HG03039 (cell line): ENCODE data around the gene OR52N5.

ENCODE experiments used
- ATAC-seq: cut with Tn5 transposase; IDR thresholded peaks from one replicate; pipeline ENCODE4 v1.9.1; 2021; ENCODE audit warnings: mild to moderate bottlenecking, moderate library complexity; ENCODE audit not compliant: unreplicated experiment

Gene OR52N5

DNA sequence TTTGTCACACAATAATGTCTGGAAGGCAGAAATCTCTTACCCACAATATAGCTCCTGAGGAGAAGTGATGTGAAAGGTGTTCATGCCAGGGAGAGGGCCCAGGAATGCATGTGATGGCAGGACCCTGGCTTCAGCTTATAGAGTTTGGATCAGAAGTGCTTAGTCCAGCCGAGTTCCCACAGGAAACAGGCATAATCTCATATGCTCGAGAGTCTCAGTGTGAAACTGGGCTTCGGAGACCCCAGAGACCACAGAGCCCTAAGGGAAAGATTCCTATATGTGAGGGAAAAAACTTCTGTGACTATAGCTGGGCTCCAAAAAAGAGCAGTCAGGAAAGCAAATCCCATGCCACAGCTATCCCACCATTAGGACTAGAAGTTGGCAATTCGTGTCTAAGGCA is at the start of gene OR52N5:
Gene OR52N5, minus strand, starts transcription at position 101 of the 400 bp plus-strand sequence. CDS start 4,721 bp downstream, outside the sequence.
- ATAC-seq: no peak

DNA sequence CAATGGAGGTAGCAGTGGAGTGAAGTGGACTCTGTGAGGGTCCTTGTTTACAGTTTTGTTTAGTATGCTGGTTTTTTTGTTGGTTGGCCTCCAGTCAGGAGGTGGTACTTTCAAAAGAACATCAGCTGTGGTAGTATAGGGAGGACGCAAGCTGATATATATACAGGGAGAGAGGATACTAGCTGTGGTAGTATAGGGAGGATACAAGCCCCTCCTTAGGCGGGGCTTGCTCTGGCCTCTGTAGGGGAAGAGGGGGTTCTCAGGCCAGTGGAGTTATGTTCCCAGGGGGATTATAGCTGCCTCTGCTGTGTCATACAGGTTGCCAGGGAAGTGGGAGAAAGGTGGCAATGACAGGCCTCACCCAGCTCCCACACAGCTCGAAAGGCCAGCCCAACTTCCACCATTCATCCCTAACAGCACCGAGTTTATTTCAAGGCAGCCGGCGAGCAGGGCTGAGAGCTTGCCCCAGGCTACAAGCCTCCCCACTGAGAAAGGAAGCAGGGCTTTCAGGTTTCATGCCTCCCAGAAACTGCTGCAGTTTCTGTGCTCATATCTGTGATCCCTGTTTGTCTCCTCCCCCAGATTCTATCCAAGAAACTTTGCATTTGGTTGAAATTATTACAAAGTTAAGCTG is 48.2 kb upstream of the OR52N5 start:
- no peak for ATAC-seq

DNA sequence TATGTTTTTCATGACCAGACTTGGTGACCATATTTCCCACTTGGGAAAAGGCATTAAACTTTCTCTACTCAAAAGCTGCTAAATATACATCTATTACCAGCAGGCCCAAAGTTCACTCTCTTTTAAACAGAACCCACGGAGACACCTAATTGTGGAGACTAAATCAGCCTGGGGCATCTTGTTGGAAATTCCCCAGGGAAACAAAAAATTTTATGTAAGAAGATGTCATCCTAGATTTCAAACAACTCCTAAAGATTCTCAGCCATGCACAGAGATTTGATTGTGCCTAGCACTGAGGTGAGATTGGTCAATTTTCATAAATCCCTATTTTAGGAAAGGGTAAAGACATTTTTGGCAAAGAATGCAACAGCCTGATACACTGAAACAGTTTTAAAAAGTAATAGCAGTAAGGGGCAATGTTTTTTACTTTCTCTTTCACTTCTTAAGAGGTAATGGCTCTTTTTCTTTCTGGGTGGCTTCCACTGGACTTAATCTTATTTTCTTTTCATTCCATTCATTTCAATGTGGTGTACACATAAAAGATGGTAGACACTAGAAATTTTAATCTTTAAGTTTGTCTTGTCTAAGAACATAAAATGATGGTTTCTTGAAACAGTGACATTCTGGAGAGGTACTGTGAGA is 35.2 kb upstream of the OR52N5 start:
- no peak for ATAC-seq

DNA sequence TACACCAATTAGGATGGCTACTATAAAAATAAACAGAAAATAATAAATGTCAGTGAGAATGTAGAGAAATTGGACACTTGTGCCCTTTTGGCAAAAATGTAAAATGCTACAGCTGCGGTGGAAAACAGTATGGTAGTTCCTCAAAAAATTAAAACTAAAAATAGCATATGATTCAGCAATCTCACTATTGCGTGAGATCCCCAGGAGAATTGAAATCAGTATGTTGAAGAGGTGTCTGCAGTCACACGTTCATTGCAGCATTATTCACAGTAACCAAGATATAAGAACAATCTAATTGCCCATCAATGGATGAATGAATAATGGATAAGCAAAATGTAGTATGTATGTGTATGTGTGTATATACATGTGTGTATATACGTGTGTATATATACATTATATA is 32.4 kb upstream of the OR52N5 start:
- ATAC-seq: no peak

DNA sequence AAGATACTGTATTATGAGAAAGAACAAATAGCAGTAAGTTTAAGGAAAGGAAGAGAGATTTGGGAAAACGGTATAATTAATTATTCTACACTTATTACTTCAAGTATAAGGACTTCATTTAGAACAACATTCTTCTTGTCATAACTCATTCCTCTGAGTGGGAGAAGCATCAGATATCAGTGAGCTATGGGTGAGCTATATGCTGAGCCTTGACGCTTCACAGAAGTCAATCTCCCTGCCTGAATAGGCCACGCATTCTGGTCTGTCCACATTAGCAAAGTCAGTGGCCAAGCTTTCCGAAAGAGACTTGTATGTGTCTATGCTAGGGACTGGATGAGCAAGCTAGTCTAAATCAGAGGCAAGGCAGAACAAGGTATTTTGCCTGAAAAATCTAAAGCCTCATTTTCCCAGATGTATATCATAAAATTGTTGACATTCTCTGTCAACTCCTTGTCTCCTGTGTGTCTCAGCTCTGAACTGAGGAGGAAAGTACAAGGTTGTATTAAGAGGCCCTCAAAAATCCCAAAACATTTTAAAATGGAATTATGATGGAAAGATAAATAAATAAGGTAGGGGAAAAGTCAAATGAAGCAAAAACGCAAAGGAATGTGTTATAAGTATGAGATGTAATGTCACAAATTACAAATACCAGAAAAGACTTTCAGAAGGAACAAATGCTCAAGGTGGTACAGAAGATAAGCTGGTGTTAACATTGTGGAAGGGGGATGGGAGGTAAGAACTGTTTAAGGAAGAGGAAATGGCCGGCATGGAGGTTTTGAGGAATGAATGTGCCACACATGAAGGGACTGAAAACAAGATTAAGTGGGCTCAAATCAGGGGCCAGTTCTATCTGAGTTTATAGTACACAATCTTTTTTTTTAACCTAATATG is 27.0 kb upstream of the OR52N5 start:
- ATAC-seq: no peak

DNA sequence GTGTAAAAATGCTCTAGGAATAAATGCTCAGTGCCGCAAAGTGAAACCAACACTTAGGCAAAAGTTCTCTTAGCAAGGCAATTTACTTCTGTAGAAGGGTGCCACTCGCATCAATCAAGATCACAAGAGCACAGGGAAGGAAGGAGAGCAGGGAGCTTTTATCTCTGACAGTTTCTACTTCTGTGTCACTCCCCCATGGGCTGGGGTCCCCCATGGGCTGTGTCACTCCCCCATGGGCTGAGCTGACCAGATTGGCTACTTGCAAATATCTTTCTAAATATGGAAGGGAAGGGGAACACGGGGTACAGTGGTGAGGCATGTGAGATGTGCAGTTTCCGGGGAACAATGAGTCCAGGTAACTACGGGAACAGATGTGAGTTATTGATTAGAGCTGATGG is 26.0 kb upstream of the OR52N5 start:
- no peak for ATAC-seq

DNA sequence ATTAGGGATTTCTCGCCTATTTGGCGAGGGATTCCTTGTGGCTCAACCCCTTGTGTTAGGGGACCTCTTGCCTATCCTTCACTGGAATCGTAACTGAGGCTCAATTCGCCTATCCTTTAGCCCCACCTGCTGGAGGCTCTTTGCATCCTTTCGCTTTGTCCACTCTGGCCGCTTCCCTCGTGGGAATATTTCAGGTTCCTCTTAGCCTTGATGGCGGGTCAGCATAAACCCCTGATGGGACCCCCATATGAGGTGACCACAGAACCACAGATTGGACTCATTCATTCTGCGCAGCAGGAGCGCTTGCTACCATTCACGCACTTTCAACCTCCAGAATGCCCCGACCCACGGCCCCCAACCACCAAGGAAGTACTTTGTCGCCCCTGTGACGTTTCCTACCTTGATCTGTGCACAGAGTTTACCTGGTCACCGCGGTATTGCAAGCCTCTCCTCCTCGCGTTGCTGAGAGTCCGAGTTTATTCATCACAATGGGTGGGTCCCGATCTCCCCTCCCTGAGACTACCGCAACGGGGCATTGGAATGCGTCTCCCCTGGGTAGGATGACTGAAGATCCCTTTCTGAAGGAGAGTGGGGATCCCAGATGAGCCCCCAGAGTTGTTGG is 25.5 kb upstream of the OR52N5 start, which contains the start of gene OR52N2:
Gene OR52N2, plus strand, starts transcription at position 425 of the 622 bp plus-strand sequence. CDS start 11,412 bp downstream, outside the sequence.
- peak; percentile 93 for ATAC-seq

DNA sequence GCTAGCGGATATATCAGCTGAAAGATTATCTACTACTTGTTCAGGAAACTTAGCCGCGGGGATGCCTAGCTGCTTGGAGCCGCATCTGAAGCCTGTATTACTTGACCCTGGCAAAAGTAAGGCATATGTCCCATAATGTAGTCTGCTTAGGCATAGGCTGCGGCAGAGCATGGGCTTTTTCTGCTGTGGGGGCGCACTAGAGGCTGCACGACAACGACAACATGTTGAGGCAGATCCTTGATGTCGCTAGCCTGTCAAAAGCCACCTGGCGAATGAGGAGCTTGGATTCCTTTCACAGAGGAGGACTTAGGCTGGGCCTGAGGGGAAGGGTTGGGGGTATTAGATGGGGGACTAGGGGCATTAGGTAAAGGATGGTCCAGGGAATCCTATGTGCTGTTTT is 24.4 kb upstream of the OR52N5 start:
- ATAC-seq: no peak

DNA sequence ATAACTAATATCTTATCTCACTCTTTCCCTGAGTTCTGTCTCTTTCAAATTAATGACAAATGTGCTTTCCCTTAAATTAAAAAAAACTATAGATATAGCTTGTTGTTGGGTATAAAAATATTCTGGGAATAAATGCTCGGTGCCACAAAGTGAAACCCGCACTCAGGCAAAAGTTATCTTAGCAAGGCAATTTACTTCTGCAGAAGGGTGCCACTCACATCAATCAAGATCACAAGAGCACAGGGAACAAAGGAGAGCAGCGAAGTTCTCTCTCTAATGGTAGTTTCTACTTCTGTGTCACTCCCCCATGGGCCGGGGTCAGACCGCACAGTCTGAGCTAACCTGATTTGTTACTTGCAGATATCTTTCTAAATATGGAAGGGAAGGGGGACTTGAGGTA is 20.8 kb upstream of the OR52N5 start:
- no peak for ATAC-seq

DNA sequence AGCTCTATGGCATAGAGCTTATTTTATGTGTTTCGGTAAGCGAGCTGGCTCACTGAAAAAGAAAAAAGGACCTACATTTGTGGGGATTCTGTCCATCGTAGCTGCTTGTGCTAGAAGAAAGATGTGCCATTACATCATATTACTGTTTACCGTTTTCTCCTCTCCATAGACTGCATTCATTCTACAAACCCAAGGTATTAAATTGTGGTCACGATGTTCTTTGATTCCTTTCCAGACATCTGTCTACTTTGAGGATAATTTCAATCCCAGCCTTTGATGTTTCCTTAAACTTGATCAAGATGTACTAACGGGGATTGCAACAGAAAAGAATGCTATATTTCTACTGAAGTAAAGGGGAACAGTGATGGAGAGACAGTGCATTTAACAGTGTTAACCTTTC is 13.4 kb upstream of the OR52N5 start:
- no peak for ATAC-seq

DNA sequence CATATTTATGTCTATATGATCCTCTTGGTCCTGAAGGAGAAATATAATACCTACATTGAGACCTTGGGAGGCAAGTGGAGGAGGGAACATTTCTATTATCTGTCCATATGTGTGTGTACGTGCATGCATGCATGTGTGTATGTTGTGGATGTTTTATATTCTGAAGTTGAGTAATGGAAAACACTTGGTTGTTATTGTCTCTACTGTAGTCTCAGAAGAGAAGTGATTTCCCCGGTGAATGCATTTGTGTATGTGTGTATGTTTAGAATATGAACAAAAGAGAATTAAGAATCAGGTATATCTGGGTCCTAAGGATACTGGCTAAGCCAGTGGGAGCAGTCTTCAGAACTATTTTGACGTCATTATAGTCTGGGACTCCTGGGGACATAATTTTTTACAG is 8.0 kb upstream of the OR52N5 start, which contains the start of gene OR52N1:
Gene OR52N1, minus strand, starts transcription at position 101 of the 400 bp plus-strand sequence. CDS start 2,449 bp downstream, outside the sequence.
- ATAC-seq: no peak

DNA sequence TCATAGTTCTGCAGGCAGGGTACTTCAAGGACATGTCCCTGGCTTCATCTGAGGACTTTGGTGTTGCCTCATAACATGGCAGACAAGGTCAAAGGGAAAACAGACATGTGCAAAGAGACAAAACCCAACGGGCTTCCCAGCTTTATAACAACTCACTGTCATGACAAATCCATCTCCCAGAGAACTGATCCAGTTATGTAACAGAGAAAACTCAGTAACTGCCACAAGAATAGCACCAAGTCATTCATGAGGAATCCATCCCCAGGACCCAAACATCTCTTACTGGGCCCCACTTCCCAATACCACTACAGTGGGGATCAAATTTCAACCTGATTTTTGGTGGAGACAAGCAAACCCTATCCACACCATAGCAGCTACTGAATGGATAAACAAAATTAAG is 16.1 kb downstream of the OR52N5 start:
- no peak for ATAC-seq

DNA sequence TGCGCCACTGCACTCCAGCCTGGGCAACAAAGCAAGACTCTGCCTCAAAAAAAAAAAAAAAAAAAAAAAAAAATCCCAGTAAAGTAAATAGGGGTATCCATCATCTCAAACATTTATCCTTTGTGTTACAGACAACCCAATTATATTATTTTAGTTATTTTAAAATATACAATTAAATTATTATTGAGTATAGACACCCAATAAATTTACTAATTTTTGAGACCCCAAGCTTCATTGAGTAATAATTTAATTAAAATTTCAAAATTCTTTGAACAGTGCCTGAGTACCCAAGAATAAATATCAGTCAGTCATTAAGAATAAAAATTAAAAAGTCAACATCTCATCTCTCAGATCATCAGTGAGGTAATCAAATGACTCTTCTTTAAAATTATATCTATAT is 29.2 kb downstream of the OR52N5 start, which contains the start of gene OR52N4:
Gene OR52N4, plus strand, starts transcription at position 301 of the 400 bp plus-strand sequence. CDS start 498 bp downstream, outside the sequence.
- ATAC-seq: no peak

DNA sequence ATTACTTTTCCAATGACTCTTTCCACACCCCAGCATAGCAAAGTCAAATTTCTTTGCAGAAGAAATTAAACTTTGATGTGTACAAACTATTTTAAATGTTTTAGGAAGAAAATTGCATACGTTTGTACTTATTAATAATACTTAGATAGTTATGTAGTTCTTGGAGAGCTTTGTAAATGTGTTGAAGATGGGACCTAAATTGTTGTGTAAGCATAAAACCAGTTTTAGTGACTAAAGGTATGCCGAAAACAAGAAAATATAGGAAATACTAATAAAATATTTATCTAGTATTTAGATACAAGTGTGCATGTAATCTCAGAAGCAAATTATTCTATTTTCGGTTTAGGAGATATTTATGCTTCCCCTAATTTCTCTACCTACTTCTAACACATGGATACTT is 33.3 kb downstream of the OR52N5 start:
- no peak for ATAC-seq

DNA sequence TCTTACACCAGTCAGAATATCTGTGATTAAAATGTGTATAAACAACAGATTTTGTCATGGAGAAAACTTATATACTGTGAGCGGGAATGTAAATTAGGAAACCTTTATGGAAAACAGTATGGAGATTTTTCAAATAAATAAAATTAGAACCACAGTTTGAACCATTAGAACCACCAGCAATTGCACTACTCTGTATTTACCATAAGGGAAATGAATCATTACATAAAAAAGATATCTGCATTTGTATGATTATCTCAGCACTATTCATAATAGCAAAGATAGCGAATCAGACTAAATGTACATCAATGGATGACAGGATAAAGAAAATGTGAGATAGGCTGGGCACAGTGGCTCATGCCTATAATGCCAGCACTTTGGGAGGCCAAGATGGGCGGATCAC is 36.5 kb downstream of the OR52N5 start:
- no peak for ATAC-seq

DNA sequence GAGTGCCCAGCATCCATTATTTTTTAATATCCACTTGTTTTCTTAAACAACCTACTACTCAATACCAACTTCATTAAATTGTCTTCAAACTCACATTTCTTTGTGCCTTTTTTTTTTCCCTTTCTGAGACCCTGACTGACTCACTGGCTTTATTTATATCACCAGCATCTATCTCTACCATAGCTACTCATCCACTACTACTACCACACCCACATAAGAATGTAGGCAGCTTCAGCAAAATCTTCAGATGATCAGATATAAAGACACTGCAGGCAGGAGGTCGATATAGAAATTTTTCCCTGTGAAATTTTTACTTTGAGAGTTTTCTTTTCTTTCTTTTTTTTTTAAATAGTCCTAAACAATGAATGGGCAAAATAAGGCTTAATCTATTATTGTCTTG is 44.7 kb downstream of the OR52N5 start:
- ATAC-seq: no peak

DNA sequence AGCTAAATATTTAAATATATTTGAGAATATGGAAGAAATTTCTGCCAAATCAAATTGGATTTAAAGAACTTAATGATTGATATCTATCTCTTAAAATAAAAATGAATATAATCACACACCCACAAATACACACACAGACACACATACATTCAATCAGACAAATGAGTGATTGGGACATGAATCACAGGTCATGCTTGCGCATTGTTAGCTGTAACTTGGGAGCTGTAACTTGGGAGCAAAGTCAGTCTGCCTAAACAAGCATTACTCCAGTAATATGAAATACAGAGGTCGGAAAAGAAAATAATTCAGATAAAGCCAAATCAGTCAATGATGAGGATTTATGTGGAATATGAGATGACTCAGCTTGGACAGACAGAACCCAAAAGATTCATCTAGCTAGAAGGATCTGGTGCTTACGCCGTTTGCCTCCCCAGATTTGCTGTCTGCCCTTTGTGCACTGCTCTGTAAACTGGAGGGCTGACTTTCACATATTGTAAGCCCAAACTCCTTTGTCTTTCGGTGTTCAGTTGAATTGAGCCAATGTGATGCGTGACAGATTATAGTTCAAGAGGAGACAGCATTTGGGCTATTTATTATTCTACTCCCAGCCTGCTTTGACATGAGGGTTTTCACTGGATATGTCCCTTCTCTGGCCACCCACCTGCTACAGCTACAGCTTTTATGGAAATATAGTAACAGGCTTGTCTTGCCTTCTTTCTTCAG is 45.3 kb downstream of the OR52N5 start:
- ATAC-seq: no peak

DNA sequence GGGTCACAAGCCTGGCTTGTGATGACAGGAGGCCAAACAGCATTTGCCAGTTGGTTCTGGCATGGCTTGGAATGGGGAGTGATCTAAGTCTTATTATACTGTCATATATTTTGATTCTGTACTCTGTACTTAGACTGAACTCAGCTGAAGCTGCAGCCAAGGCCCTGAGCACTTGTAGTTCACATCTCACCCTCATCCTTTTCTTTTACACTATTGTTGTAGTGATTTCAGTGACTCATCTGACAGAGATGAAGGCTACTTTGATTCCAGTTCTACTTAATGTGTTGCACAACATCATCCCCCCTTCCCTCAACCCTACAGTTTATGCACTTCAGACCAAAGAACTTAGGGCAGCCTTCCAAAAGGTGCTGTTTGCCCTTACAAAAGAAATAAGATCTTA is 46.1 kb downstream of the OR52N5 start:
- ATAC-seq: no peak

DNA sequence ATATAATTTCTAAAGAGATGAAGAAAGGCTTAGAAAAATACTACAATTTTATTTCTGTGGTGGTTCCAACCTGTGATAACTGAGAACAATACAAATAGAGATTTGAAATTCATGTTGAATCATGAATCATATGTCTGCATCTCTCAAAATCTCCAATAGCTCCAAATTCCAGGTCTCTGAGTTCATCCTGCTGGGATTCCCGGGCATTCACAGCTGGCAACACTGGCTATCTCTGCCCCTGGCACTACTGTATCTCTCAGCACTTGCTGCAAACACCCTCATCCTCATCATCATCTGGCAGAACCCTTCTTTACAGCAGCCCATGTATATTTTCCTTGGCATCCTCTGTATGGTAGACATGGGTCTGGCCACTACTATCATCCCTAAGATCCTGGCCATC is 46.8 kb downstream of the OR52N5 start, which contains the start of gene OR56B1:
Gene OR56B1, plus strand, starts transcription at position 53 of the 400 bp plus-strand sequence. Its CDS starts 69 bp downstream, at position 122.
- ATAC-seq: no peak

DNA sequence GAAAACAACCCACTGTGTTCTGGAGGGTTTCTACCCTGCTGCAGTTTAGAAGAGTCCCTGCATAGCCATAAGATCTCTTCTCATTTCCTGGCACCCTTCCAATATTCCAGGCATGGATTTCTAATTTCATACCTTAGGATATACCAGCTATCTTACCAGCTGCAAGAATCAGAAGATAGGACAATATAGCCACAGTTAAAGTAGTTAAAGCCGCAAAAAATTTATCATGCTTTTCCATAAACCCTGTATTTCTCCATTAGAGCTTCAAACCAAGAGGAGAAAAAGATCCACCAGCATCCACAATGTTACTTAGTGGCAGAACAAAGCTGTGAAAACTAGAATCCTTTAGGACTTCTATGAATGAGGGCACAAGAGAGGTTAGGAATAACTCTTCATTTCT is 55.5 kb downstream of the OR52N5 start:
- ATAC-seq: no peak
